Measurements from ENCODE around the gene SFXN4. TPM values are rescaled to one million over a fixed set of nuclear protein-coding genes. Genes with fewer than 3 reads are reported as not detected.

Gene SFXN4
- total and polyA plus RNA-seq, 2 of the 13 experiments (the other 11 are each of a cell fraction or from before 2014, with no cell fraction given), result 47.7 to 64.9 TPM

DNA sequence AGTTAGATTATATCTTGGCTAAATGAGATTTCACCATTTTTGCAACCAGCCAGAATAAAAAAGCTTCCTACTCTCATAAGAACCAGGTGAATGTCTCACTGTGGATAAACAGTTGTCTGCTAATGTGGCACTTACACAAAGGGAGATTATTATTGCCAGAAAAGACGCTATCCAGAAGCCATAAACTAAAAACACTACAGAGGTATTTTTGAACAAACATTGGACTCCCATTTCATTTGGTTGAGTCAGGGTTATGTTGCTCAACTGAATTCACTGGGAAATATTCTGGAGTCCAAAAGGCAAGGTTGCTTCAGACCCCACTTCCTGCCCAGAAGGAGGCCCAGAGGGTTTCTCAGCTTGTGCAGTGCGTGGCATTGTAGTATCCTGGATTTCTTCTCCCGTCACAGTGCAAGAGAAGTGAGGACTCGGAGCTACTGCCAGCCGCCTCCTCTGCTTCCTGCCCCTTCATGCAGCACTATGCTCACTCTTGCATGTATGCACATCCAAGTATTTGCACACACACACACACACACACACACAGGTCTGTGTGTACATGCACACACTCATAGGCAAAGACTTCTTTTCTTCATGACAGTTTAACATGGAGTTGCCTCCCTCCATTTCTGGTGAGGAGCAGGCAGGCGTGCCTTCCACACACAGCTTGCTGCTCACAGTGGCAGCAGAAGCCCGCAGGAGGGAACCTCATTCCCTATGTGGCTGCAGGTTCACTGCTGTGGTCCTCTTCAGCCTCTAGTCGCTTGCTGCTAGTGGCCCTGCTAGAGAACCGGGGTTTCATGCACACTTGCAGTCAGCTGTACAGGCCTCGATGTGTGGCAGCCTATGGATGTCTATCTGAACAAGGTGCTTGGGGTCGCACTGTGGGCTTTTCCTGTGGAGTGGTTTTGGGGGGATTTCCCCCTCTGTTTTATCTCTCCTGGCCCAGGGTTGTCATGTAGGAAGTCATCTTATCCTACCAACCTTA is 51.5 kb downstream of the SFXN4 start (continued):
- TF ChIP-seq, protein P1, sequence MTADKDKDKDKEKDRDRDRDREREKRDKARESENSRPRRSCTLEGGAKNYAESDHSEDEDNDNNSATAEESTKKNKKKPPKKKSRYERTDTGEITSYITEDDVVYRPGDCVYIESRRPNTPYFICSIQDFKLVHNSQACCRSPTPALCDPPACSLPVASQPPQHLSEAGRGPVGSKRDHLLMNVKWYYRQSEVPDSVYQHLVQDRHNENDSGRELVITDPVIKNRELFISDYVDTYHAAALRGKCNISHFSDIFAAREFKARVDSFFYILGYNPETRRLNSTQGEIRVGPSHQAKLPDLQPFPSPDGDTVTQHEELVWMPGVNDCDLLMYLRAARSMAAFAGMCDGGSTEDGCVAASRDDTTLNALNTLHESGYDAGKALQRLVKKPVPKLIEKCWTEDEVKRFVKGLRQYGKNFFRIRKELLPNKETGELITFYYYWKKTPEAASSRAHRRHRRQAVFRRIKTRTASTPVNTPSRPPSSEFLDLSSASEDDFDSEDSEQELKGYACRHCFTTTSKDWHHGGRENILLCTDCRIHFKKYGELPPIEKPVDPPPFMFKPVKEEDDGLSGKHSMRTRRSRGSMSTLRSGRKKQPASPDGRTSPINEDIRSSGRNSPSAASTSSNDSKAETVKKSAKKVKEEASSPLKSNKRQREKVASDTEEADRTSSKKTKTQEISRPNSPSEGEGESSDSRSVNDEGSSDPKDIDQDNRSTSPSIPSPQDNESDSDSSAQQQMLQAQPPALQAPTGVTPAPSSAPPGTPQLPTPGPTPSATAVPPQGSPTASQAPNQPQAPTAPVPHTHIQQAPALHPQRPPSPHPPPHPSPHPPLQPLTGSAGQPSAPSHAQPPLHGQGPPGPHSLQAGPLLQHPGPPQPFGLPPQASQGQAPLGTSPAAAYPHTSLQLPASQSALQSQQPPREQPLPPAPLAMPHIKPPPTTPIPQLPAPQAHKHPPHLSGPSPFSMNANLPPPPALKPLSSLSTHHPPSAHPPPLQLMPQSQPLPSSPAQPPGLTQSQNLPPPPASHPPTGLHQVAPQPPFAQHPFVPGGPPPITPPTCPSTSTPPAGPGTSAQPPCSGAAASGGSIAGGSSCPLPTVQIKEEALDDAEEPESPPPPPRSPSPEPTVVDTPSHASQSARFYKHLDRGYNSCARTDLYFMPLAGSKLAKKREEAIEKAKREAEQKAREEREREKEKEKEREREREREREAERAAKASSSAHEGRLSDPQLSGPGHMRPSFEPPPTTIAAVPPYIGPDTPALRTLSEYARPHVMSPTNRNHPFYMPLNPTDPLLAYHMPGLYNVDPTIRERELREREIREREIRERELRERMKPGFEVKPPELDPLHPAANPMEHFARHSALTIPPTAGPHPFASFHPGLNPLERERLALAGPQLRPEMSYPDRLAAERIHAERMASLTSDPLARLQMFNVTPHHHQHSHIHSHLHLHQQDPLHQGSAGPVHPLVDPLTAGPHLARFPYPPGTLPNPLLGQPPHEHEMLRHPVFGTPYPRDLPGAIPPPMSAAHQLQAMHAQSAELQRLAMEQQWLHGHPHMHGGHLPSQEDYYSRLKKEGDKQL (CRISPR knock-in tag; IDR thresholded peaks at IDR 0.05; ENCODE audit: low read depth), result 0 out of 2 replicates have a peak, but pooled peaks have one; percentile 26
- no peak for TF ChIP-seq ZNF562 (CRISPR knock-in tag; IDR thresholded peaks at IDR 0.05; ENCODE audit: borderline replicate concordance)
- TF ChIP-seq CHCHD3 (CRISPR knock-in tag; IDR thresholded peaks at IDR 0.05), result no peak
- TF ChIP-seq ZNF616 (CRISPR knock-in tag; IDR thresholded peaks at IDR 0.05; ENCODE audit: low read depth), result no peak
- TF ChIP-seq, protein P2, sequence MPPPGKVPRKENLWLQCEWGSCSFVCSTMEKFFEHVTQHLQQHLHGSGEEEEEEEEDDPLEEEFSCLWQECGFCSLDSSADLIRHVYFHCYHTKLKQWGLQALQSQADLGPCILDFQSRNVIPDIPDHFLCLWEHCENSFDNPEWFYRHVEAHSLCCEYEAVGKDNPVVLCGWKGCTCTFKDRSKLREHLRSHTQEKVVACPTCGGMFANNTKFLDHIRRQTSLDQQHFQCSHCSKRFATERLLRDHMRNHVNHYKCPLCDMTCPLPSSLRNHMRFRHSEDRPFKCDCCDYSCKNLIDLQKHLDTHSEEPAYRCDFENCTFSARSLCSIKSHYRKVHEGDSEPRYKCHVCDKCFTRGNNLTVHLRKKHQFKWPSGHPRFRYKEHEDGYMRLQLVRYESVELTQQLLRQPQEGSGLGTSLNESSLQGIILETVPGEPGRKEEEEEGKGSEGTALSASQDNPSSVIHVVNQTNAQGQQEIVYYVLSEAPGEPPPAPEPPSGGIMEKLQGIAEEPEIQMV (CRISPR knock-in tag; IDR thresholded peaks at IDR 0.05; ENCODE audit: low read depth), result no peak
- no peak for TF ChIP-seq NFIB (CRISPR knock-in tag; IDR thresholded peaks at IDR 0.05; ENCODE audit: borderline replicate concordance)
- no peak for TF ChIP-seq ZNF563 (CRISPR knock-in tag; IDR thresholded peaks at IDR 0.05)
- TF ChIP-seq ZNF678 (CRISPR knock-in tag; IDR thresholded peaks at IDR 0.05), result 0 out of 2 replicates have a peak, but pooled peaks have one; percentile 23
- TF ChIP-seq XRCC5 (optimal IDR thresholded peaks at IDR 0.05; ENCODE audit: low read length), result no peak
- no peak for TF ChIP-seq RFX5 (IDR thresholded peaks at IDR 0.05; ENCODE audit: low read depth, low read length)
- TF ChIP-seq ZSCAN12 (CRISPR knock-in tag; IDR thresholded peaks at IDR 0.05), result no peak
- TF ChIP-seq ZNF7 (CRISPR knock-in tag; IDR thresholded peaks at IDR 0.05), result no peak
- no peak for TF ChIP-seq SCMH1 (CRISPR knock-in tag; IDR thresholded peaks at IDR 0.05; ENCODE audit: borderline replicate concordance)
- TF ChIP-seq ZNF230 (CRISPR knock-in tag; IDR thresholded peaks at IDR 0.05), result no peak
- TF ChIP-seq, protein P3, sequence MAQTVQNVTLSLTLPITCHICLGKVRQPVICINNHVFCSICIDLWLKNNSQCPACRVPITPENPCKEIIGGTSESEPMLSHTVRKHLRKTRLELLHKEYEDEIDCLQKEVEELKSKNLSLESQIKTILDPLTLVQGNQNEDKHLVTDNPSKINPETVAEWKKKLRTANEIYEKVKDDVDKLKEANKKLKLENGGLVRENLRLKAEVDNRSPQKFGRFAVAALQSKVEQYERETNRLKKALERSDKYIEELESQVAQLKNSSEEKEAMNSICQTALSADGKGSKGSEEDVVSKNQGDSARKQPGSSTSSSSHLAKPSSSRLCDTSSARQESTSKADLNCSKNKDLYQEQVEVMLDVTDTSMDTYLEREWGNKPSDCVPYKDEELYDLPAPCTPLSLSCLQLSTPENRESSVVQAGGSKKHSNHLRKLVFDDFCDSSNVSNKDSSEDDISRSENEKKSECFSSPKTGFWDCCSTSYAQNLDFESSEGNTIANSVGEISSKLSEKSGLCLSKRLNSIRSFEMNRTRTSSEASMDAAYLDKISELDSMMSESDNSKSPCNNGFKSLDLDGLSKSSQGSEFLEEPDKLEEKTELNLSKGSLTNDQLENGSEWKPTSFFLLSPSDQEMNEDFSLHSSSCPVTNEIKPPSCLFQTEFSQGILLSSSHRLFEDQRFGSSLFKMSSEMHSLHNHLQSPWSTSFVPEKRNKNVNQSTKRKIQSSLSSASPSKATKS (CRISPR knock-in tag; IDR thresholded peaks at IDR 0.05), result no peak
- TF ChIP-seq, protein P4, sequence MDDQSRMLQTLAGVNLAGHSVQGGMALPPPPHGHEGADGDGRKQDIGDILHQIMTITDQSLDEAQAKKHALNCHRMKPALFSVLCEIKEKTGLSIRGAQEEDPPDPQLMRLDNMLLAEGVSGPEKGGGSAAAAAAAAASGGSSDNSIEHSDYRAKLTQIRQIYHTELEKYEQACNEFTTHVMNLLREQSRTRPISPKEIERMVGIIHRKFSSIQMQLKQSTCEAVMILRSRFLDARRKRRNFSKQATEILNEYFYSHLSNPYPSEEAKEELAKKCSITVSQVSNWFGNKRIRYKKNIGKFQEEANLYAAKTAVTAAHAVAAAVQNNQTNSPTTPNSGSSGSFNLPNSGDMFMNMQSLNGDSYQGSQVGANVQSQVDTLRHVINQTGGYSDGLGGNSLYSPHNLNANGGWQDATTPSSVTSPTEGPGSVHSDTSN (CRISPR knock-in tag; IDR thresholded peaks at IDR 0.05; ENCODE audit: borderline replicate concordance), result no peak
- peak; percentile 78 for TF ChIP-seq ZNF761 (CRISPR knock-in tag; conservative IDR thresholded peaks at IDR 0.05)
